HG02943 (cell line): ENCODE data around the gene BTBD16.

Experiments
- ATAC-seq: cut with Tn5 transposase; IDR thresholded peaks from one replicate; pipeline ENCODE4 v1.9.1; 2021; ENCODE audit warnings: mild to moderate bottlenecking, low read depth, moderate library complexity; ENCODE audit not compliant: unreplicated experiment

BTBD16 gene

GRCh38 chr10:122308417-122309141 is 37.5 kb downstream of the BTBD16 start:
- ATAC-seq, result no peak

DNA sequence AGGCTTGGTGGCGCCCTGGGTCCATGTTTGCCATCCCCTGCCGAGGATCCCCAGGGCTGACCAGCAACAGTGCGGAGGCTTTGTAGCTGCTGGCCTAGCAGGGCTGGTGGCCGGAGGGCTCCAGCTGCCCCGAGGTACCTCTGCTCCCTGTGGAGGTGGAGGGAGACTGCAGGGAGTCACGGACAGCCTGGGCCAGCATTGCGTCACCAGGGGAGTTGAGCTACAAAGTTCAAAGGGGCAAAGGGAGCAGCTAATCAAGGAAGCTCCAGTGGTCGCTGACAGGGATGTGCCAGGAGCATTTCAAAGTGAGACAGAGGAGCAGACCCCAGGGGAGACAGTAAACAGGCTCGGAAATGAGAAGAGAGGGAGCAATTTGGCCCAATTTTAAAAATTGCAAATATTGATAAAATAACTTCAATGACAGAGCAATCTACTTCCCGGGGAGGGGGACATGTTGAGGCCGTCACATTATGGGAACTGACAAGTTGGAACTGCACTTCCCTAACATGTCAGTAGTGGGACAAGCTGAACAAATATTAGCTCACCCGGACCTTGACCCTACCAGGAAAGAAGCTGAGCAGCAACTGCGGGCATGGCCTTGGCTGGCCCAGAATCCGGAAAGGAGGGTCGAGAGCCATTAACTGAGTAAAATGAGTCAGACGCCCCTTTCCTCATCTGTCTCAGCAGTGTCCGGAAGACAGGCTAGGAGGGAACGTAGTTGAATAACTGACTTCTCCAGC is 39.4 kb downstream of the BTBD16 start:
- no peak for ATAC-seq

DNA sequence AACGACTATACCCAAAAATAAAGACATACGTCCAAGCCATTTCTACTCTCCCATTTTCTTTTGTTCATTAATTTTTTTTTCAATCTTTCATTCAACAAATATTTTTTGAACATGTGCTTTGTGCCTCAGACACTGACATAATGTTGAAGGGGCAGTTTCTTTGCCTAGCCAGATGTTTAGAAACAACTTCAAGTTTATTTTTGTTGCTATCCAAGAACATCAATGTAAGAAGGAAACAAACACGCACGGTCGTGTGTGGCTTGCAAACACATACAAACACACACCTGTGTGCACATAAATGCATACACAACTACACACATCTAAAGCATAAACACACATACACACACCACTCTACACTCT is 39.9 kb downstream of the BTBD16 start:
- ATAC-seq, result no peak

DNA sequence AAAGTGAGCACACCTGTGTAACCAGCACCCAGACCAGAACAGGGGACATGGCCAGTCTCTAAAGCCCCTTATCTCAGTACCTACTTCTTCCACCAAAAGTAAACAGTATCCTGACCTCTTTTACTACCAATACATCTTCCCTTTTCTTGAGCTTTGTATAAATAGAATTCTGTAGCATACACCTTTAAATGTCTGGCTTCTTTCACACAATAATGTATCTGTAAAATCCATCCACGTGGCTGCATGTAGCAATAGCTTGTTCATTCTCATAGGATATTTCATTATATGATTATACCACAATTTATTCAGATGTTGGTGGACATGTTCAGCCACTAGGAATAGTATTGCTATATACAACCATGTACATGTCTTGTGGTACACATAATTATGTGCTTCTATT is 40.6 kb downstream of the BTBD16 start:
- ATAC-seq, result no peak

GRCh38 chr10:122316224-122316884 is 45.3 kb downstream of the BTBD16 start:
- no peak for ATAC-seq

DNA sequence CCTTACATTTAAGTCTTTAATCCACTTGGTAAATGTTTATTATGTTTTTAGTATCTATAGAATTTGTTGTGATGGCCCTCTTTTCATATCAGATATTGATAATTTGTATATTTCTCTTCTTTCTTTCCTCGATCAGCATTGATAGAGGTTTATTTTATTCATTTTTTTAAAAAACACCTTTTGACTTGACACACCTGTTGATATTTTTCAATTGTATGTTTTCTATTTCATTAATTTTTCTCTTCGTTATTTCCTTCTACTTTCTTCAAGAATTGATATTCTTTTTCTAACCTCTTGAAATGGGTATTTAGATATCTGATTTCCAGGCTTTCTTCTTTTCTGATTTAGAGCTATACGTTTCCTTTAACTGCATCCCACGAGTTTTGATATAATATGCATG is 50.9 kb downstream of the BTBD16 start:
- ATAC-seq, result no peak

DNA sequence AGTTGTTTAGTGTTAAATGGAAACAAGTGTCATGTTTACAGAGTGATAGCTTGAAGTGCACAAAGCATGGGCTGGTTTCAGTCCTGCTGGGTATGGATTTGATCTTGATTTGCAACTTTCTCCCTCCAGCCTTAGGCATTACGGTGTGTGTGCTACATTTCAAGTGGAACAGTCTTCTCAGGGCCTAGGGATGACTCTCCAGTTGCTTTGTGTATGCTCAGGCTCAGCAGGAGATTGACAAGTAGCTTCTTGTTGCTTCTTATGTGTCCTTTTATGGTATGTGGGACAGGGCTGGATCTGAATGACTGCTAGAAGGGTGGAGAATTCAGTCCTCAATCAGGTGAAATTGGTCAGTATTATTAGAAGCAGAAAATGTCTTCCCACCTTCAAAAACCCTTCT is 52.1 kb downstream of the BTBD16 start:
- ATAC-seq, result no peak

DNA sequence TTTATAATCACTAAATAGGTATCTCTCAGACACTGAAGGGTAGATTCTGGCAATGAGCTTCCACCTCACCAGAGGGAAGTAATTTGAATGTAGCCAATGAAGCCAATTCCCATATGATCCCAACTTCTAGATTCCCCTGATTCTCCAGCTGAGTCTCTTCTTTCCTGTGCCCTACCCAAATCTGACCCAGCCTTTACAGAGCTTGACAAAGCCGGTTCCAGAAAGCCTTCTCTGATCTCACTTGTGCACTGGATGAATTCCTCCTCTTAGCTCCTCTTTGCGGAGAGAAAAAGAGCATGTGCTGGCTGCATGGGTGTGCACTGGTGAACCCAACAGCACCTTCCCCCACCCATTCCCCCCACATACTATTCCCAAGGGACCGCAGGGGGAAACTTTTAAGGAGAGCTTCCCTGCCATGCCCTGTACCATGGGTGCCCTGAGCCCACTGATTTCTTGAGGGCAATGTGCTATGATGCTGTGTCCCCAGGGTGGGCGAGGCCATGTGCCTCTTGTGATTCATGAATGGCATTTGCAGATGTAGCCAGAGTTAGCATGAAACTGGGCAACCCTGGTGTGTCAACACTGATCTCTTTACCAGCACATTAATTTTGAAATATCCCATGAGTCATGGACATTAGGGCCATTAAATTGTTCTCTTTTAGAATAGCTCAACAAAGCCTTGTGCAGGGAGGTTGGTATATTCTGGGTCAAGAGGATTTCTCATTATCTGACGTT is 53.0 kb downstream of the BTBD16 start:
- no peak for ATAC-seq

DNA sequence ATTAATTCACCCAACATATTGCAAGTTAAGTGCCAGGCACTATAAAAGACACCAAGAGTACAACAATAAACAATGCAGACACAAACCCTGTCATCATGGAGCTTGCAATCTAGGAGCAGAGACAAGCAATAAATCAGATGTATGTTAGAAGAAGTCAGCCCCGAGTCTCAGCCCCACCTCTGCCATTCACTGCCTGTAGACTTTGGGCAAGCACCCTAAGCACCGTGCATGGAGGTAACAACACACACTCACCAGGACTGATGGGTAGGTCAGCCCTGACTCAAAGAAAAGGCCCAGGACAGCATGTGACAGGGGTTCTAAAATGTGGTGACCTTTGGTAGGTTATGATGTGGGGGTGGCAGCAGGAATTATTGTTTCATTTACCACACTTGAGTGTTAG is 54.1 kb downstream of the BTBD16 start:
- ATAC-seq, result no peak

DNA sequence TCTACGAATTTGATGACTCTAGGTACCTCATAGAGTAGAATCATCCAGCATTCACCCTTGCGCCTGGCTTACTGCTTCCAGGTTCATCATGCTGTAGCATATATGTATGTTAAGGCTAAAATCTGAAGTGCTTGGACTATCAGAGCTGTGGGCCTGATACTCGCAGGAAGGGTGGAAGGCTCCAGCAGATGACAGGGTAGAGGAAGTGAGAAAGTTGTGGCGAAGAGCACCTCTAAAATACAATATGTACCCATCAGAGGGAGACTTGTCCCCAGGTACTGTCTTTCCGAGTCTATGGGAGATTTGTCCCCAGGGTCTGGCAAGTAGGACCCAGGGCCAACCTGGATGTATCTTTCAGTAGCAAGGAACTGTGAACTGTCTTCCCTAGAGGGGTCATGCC is 55.3 kb downstream of the BTBD16 start:
- ATAC-seq, result no peak

DNA sequence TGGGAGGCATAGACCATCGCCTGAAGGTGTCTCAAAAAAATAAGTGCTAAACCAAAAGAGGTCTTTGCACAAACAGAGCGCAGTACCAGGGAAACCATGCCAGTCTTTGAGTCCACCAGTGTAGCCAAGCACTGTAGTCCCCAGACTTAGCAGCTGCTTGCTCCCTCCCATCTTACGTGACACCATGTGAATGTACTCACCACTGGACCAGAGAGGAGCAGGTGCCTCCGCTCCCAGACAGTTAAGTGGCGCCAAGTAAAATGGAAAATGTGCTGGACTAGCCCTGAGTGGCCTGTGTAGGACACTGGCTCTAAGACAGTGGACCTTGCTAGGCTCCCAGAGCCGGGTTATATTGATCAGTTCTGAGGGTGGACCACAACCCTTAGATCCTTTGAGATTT is 55.7 kb downstream of the BTBD16 start:
- ATAC-seq, result no peak

GRCh38 chr10:122327237-122328206 is 56.4 kb downstream of the BTBD16 start:
- ATAC-seq, result no peak

DNA sequence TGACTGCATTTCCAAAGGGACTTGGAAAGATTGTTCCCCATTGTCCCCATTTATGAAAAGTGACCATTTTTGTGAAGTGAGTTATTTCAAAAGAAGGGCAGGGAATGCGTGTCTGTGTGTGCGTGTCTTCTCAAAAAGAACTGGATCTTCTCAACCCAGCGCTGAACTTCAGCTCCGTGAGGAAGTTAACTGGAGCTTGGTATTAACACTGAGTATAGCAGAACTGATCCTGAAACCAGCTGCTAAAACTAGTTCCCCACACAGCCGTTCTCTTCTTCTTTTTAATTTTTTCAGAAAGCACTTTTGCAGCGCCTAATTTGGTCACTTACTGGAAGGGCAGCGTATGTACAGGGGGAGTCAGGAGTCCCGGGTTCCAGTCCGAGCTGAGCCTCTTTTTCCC is 57.6 kb downstream of the BTBD16 start:
- ATAC-seq, result no peak

- no peak for ATAC-seq
Observed at GRCh38 chr10:122329416-122329815, 58.3 kb downstream of the BTBD16 start.

DNA sequence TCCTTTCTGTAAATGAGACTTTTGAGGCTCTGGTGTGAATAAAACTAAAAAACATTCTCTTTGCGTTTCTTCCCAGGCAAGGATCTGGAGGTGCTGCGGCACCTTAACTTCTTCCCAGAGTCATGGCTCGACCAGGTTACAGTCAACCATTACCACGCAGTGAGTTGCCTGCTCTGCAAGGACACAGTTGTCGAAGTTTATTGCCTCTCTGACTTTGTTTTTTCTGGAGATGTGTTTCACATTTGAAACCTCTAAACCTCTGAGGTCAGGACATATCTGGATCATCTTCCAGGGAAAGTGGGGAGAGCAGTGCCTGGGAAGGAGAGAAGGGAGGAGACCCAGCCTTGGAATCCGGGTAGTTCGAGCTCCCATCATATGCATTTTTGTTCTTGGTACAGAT is 60.0 kb downstream of the BTBD16 start:
- no peak for ATAC-seq

- ATAC-seq, result no peak
Observed at GRCh38 chr10:122331615-122332446, 60.7 kb downstream of the BTBD16 start.

GRCh38 chr10:122333037-122333436 is 61.9 kb downstream of the BTBD16 start:
- ATAC-seq, result no peak

DNA sequence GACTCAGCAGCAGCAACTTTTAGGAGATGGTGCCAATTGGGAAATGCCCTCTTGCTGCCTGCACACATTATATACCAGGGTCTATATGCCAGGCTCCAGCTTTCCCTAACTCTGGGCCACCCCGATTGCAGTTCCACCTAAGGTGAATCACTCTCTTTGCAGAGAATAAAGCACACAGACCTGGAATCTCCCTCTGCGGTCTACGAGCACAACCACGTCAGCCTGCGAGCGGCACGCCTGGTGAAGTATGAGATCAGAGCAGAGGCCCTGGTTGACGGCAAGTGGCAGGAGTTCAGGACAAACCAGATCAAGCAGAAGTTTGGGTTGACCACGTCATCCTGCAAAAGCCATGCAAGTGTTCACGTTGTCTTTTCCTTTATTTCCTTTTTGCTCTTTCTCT is 65.2 kb downstream of the BTBD16 start:
- no peak for ATAC-seq

- ATAC-seq, result no peak
Observed at GRCh38 chr10:122336961-122337360, 65.9 kb downstream of the BTBD16 start.
